Tibial nerve (tissue), 4 donors: ENCODE results near the gene HRH1.

Source experiments
- CTCF ChIP-seq, 5 experiments: fragments of 200-600 bp in 3 of 5; fragments of 450-650 bp in 2 of 5; sonication (generic) in 3 of 5; IDR thresholded peaks; one replicate each; pipeline ENCODE4 v1.5.1; 2016 to 2019; ENCODE audit warnings: antibody characterized with exemption in 5 of 5, mild to moderate bottlenecking in 3 of 5, moderate library complexity in 2 of 5
- EP300 ChIP-seq, 2 donors: sonication (generic); formaldehyde crosslinking; IDR thresholded peaks; one replicate each; pipeline ENCODE4 v1.6.1; 2017; ENCODE audit warnings: antibody characterized with exemption in 2 of 2, mild to moderate bottlenecking in 1 of 2
- POLR2A ChIP-seq, 2 donors: fragments of 450-650 bp; IDR thresholded peaks; one replicate each; pipeline ENCODE4 v1.6.1; 2017; ENCODE audit warnings: antibody characterized with exemption in 2 of 2, mild to moderate bottlenecking in 2 of 2, moderate library complexity in 2 of 2

- TF ChIP-seq CTCF (IDR thresholded peaks at IDR 0.05) (no peak), POLR2A (IDR thresholded peaks at IDR 0.05) (no peak), EP300 (IDR thresholded peaks at IDR 0.05) (no peak)
Observed at GRCh38 chr3:11140713-11141104, 13.6 kb upstream of the HRH1 start.
